Osteocyte (in vitro differentiated cells): ENCODE measurements around the gene AMBRA1. TPM values are rescaled to one million over a fixed set of nuclear protein-coding genes. Genes with fewer than 3 reads are reported as not detected.

Experiments
- DNase-seq: peaks from one replicate; pipeline ENCODE4 v3.0.0; 2021; ENCODE audit warnings: mixed read lengths; ENCODE audit not compliant: unreplicated experiment; ENCODE audit errors: extremely low spot score
- H3K27ac Mint-ChIP-seq: one replicate; pipeline ENCODE4 v1.8.0; 2021; ENCODE audit warnings: mild to moderate bottlenecking, mixed read lengths; ENCODE audit not compliant: unreplicated experiment
- H3K27me3 Mint-ChIP-seq: one replicate; pipeline ENCODE4 v1.8.0; 2021; ENCODE audit warnings: mixed read lengths; ENCODE audit not compliant: unreplicated experiment
- H3K36me3 Mint-ChIP-seq: one replicate; pipeline ENCODE4 v1.8.0; 2021; ENCODE audit warnings: mixed read lengths; ENCODE audit not compliant: unreplicated experiment
- H3K4me1 Mint-ChIP-seq: one replicate; pipeline ENCODE4 v1.8.0; 2021; ENCODE audit warnings: mixed read lengths; ENCODE audit not compliant: unreplicated experiment
- H3K4me3 Mint-ChIP-seq: one replicate; pipeline ENCODE4 v1.8.0; 2021; ENCODE audit warnings: mild to moderate bottlenecking, moderate library complexity, mixed read lengths; ENCODE audit not compliant: unreplicated experiment
- H3K9me3 Mint-ChIP-seq: one replicate; pipeline ENCODE4 v1.8.0; 2021; ENCODE audit warnings: mixed read lengths; ENCODE audit not compliant: unreplicated experiment
- CTCF ChIP-seq: fragments of 200-600 bp; sonication (generic); IDR thresholded peaks from 2 replicates; pipeline ENCODE4 v1.5.0; 2021; ENCODE audit warnings: antibody characterized with exemption, mild to moderate bottlenecking, moderate library complexity
- total RNA-seq: library from RNA; stranded (reverse); gene quantifications from 2 replicates; pipeline ENCODE4 v1.2.1, GENCODE V29; 2021

Gene AMBRA1
- total RNA-seq, 1 donor from 2014 or later, result 32.1 TPM

GRCh38 chr11:46559815-46560214 lies 34.0 kb downstream of the AMBRA1 start:
- no peak for DNase-seq
- Mint-ChIP-seq H3K4me3 (no peak overlapping the region), H3K4me1 (peaks cover 41% of the 10 kb centered on the region), H3K36me3 (no peaks in the 10 kb centered on the region), H3K9me3 (no peaks in the 10 kb centered on the region), H3K27me3 (no peaks in the 10 kb centered on the region), H3K27ac (no peak overlapping the region)
- TF ChIP-seq CTCF, result no peak

- no peak for TF ChIP-seq CTCF
- Mint-ChIP-seq H3K27me3 (no peaks in the 10 kb centered on the region), H3K9me3 (no peaks in the 10 kb centered on the region), H3K4me3 (no peak overlapping the region), H3K36me3 (no peaks in the 10 kb centered on the region), H3K4me1 (peaks cover 49% of the 10 kb centered on the region), H3K27ac (no peak overlapping the region)
- no peak for DNase-seq
These were observed 36.1 kb downstream of the AMBRA1 start for GRCh38 chr11:46557684-46558151.

- Mint-ChIP-seq H3K27me3 (no peaks in the 10 kb centered on the region), H3K9me3 (no peaks in the 10 kb centered on the region), H3K27ac (peak overlapping the region; percentile 69), H3K4me3 (no peak overlapping the region), H3K36me3 (no peaks in the 10 kb centered on the region), H3K4me1 (peaks cover 37% of the 10 kb centered on the region)
- TF ChIP-seq CTCF, result no peak
- DNase-seq, result no peak
These were observed 38.4 kb downstream of the AMBRA1 start for GRCh38 chr11:46555267-46556054.

- H3K27ac Mint-ChIP-seq, result peak overlapping the region; percentile 69
- peaks cover 33% of the 10 kb centered on the region for H3K4me1 Mint-ChIP-seq
- H3K27me3 Mint-ChIP-seq, result no peaks in the 10 kb centered on the region
- H3K36me3 Mint-ChIP-seq, result no peaks in the 10 kb centered on the region
- TF ChIP-seq CTCF, result no peak
- no peak overlapping the region for H3K4me3 Mint-ChIP-seq
- DNase-seq, result no peak
- no peaks in the 10 kb centered on the region for H3K9me3 Mint-ChIP-seq
These were observed 39.3 kb downstream of the AMBRA1 start for GRCh38 chr11:46554213-46555147.

GRCh38 chr11:46553814-46554212 lies 40.0 kb downstream of the AMBRA1 start:
- Mint-ChIP-seq H3K4me1 (peaks cover 33% of the 10 kb centered on the region), H3K9me3 (no peaks in the 10 kb centered on the region), H3K4me3 (no peak overlapping the region), H3K27ac (peak overlapping the region; percentile 69), H3K36me3 (no peaks in the 10 kb centered on the region), H3K27me3 (no peaks in the 10 kb centered on the region)
- TF ChIP-seq CTCF, result no peak
- no peak for DNase-seq
